K562 (cell line): Measurements from ENCODE around the gene MRPL16. TPM values are rescaled to one million over a fixed set of nuclear protein-coding genes. Genes with fewer than 3 reads are reported as not detected.
A peak's percentile ranks its signal among the peaks of the same experiment; 100 is the strongest.

Experiments
- BRF1 ChIP-seq: IDR thresholded peaks from 3 replicates; pipeline ENCODE4 v1.6.1; 2011; ENCODE audit warnings: borderline replicate concordance, mild to moderate bottlenecking; ENCODE audit not compliant: insufficient read length; ENCODE audit errors: extremely low read depth
- CBX5 ChIP-seq: IDR thresholded peaks from 2 replicates; pipeline ENCODE4 v1.6.1; 2014; ENCODE audit warnings: low read depth, borderline replicate concordance
- CC2D1A ChIP-seq: fragments of 450-650 bp; IDR thresholded peaks from 2 replicates; pipeline ENCODE4 v1.6.1; 2017; ENCODE audit warnings: mild to moderate bottlenecking
- CHD4 ChIP-seq: fragments of 200-600 bp; sonication (generic); IDR thresholded peaks from 3 replicates; pipeline ENCODE4 v1.6.1; 2012; ENCODE audit warnings: low read depth, mild to moderate bottlenecking, mixed read lengths, low read length, inconsistent platforms; ENCODE audit not compliant: insufficient read depth, insufficient replicate concordance, poor library complexity, severe bottlenecking
- HLTF ChIP-seq: fragments of 450-650 bp; IDR thresholded peaks from 2 replicates; pipeline ENCODE4 v1.6.1; 2016
- NCOR1 ChIP-seq: fragments of 450-650 bp; IDR thresholded peaks from 2 replicates; pipeline ENCODE4 v1.6.1; 2016; ENCODE audit warnings: mild to moderate bottlenecking, moderate library complexity
- NFXL1 ChIP-seq: fragments of 450-650 bp; formaldehyde crosslinking; IDR thresholded peaks from 2 replicates; pipeline ENCODE4 v1.4.0; 2021; ENCODE audit warnings: mild to moderate bottlenecking
- SMARCE1 ChIP-seq: fragments of 450-650 bp; IDR thresholded peaks from 2 replicates; pipeline ENCODE4 v1.7.1; 2016; ENCODE audit warnings: mild to moderate bottlenecking
- TBP ChIP-seq: optimal IDR thresholded peaks from 2 replicates; pipeline ENCODE3; 2011; ENCODE audit warnings: low read depth, low read length, improper control_type of control experiment
- ZNF12 ChIP-seq: sonication (generic); formaldehyde crosslinking; IDR thresholded peaks from 2 replicates; pipeline ENCODE4 v1.4.0; 2020; ENCODE audit warnings: mild to moderate bottlenecking, missing genetic modification reagents
- ZNF224 ChIP-seq: sonication (generic); formaldehyde crosslinking; IDR thresholded peaks from 2 replicates; pipeline ENCODE4 v1.8.0; 2022; ENCODE audit warnings: mild to moderate bottlenecking, missing genetic modification reagents
- ZNF764 ChIP-seq: fragments of 250-450 bp; sonication (Bioruptor Pico); IDR thresholded peaks from 2 replicates; pipeline ENCODE4 v1.4.0; 2020; ENCODE audit warnings: low read depth, mild to moderate bottlenecking, moderate library complexity
- polyA plus RNA-seq, 8 experiments: library from polyadenylated mRNA; depleted of rRNA in 4 of 8; stranded (reverse) in 5 of 8; unstranded in 3 of 8; fragments of >200 nt; fragmentation: Nextera tagmentation in 2 of 8; fragmentation: Illumina TruSeq in 1 of 8; extraction: Ambion mirVana in 2 of 8; extraction: Trizol in 1 of 8; gene quantifications; 2 replicates each; pipeline versions ENCODE4 v1.2.1 to v1.2.3, GENCODE V29; 2011 to 2014; ENCODE audit warnings: inconsistent platforms in 1 of 8, missing spikeins in 1 of 8
- total RNA-seq, 7 experiments: library from RNA; depleted of rRNA in 6 of 7; stranded (reverse); fragments of >200 nt in 6 of 7; fragmentation: Illumina TruSeq in 2 of 7; extraction: Trizol in 2 of 7; gene quantifications; 2 replicates each; pipeline versions ENCODE4 v1.2.1 to v1.2.3, GENCODE V29; 2011 to 2021; ENCODE audit warnings: low replicate concordance in 1 of 7
- TF ChIP-seq, protein P1 (sequence below), 2 experiments: fragments of 450-650 bp; formaldehyde crosslinking in 1 of 2; IDR thresholded peaks; 2 replicates each; pipeline versions ENCODE4 v1.4.0 to v1.6.1; 2014 to 2020; ENCODE audit warnings: mild to moderate bottlenecking in 2 of 2, borderline replicate concordance in 1 of 2, low read depth in 1 of 2
- TF ChIP-seq, protein P2 (sequence below): sonication (generic); formaldehyde crosslinking; IDR thresholded peaks from 2 replicates; pipeline ENCODE4 v1.8.0; 2022; ENCODE audit warnings: mild to moderate bottlenecking, missing genetic modification reagents
- TF ChIP-seq, protein P3 (sequence below): fragments of 250-450 bp; sonication (Bioruptor Pico); IDR thresholded peaks from 2 replicates; pipeline ENCODE4 v1.5.1; 2021; ENCODE audit warnings: mild to moderate bottlenecking

MRPL16 gene
- total and polyA plus RNA-seq, 9 of the 15 experiments (the other 6 are each of a cell fraction or from before 2014, with no cell fraction given), result 63.3 to 209 (median 157) TPM

DNA sequence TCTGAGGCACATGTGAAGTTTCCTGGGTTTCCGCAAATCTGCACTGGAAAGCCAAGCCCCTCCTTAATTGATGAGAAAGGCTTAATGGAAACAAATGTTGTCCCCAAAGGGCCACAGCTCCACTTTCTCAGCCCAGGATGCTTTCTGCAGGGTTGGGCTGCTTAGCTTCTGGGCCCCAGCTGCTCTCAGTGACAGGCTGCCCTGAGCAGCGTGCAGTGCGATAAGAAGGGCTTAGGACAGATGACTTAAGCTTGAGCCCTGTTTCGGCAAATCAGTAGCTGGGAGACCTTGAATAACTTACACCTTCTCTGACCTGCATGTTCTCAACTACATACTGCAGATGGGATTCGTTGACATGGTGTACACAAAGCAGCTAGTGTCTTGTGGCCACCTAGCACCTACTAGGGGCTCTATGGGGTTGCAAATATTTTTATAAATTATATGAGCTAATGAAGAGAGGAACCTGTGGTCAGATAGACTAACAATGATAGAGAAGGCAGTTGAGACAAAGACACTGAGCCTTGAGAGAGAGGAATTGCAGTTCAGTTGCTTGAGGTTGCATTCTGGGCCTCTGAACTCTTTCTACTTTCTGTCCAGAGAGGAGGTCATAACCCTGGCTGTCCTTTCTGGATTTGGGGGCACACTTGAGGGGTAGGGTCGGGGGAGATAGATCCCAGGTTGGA lies 43.9 kb downstream of the MRPL16 start (continued):
- TF ChIP-seq, protein P1, sequence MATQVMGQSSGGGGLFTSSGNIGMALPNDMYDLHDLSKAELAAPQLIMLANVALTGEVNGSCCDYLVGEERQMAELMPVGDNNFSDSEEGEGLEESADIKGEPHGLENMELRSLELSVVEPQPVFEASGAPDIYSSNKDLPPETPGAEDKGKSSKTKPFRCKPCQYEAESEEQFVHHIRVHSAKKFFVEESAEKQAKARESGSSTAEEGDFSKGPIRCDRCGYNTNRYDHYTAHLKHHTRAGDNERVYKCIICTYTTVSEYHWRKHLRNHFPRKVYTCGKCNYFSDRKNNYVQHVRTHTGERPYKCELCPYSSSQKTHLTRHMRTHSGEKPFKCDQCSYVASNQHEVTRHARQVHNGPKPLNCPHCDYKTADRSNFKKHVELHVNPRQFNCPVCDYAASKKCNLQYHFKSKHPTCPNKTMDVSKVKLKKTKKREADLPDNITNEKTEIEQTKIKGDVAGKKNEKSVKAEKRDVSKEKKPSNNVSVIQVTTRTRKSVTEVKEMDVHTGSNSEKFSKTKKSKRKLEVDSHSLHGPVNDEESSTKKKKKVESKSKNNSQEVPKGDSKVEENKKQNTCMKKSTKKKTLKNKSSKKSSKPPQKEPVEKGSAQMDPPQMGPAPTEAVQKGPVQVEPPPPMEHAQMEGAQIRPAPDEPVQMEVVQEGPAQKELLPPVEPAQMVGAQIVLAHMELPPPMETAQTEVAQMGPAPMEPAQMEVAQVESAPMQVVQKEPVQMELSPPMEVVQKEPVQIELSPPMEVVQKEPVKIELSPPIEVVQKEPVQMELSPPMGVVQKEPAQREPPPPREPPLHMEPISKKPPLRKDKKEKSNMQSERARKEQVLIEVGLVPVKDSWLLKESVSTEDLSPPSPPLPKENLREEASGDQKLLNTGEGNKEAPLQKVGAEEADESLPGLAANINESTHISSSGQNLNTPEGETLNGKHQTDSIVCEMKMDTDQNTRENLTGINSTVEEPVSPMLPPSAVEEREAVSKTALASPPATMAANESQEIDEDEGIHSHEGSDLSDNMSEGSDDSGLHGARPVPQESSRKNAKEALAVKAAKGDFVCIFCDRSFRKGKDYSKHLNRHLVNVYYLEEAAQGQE (IDR thresholded peaks at IDR 0.05; ENCODE audit: borderline replicate concordance), result no peak
- TF ChIP-seq, protein P1 (CRISPR knock-in tag; IDR thresholded peaks at IDR 0.05; ENCODE audit: low read depth), result no peak
- TF ChIP-seq NFXL1 (CRISPR knock-in tag) (no peak), SMARCE1 (no peak), BRF1 (no peak), HLTF (no peak), CHD4 (no peak), ZNF764 (CRISPR knock-in tag) (no peak), TBP (peak; percentile 32), NCOR1 (peak; percentile 63), ZNF12 (CRISPR knock-in tag) (no peak), ZNF224 (CRISPR knock-in tag) (no peak), CC2D1A (no peak; the same call in 1 of the 2 replicates), CBX5 (no peak)
- TF ChIP-seq, protein P2, sequence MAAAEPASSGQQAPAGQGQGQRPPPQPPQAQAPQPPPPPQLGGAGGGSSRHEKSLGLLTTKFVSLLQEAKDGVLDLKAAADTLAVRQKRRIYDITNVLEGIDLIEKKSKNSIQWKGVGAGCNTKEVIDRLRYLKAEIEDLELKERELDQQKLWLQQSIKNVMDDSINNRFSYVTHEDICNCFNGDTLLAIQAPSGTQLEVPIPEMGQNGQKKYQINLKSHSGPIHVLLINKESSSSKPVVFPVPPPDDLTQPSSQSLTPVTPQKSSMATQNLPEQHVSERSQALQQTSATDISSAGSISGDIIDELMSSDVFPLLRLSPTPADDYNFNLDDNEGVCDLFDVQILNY (CRISPR knock-in tag), result no peak
- TF ChIP-seq, protein P3, sequence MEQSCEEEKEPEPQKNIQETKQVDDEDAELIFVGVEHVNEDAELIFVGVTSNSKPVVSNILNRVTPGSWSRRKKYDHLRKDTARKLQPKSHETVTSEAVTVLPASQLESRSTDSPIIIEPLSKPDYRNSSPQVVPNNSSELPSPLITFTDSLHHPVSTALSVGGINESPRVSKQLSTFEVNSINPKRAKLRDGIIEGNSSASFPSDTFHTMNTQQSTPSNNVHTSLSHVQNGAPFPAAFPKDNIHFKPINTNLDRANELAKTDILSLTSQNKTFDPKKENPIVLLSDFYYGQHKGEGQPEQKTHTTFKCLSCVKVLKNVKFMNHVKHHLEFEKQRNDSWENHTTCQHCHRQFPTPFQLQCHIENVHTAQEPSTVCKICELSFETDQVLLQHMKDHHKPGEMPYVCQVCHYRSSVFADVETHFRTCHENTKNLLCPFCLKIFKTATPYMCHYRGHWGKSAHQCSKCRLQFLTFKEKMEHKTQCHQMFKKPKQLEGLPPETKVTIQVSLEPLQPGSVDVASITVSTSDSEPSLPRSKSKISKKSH (CRISPR knock-in tag), result no peak
